Measurements from ENCODE around the gene ACADVL.

The ACADVL gene

DNA sequence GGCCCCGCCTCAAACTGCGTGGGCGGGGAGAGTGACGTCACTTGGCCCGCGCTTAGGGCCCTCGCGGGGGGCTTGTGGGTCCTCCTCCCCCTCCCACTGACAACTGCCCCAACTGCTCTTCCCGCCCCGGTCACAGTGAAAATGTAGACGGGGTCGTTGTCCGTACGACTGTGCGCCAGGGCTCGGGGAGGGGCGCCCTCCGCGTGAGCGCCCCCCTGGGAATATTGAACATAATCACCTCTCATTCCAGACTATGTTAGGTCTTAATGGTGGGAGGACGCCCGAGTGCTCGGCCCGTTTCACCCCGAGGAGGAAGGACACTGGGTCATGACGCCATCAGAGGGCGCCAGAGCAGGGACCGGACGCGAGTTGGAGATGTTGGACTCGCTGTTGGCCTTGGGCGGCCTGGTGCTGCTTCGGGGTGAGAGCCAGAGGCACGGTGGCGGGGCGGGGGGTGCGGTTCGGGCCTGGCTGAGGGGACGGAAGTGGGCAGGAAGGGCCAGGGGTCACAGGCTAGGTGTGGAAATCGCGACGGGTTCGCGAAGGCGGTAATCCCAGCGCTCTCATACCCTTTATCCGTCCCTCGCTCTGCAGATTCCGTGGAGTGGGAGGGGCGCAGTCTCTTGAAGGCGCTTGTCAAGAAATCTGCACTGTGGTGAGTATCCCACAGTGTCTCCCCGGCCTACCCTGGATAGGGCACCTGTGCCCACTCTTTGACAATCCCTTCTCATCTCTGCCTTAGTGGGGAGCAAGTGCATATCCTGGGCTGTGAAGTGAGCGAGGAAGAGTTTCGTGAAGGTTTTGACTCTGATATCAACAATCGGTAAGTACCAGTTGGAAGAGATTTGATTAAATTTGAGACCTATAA, 32.7 kb downstream of the ACADVL start, which contains the start of gene ELP5:
Gene ELP5 (plus strand): TSS at position 40 of the 868 bp plus-strand sequence. CDS start 336 bp downstream, at position 376.
- peak; percentile 90 for DNase-seq

DNA sequence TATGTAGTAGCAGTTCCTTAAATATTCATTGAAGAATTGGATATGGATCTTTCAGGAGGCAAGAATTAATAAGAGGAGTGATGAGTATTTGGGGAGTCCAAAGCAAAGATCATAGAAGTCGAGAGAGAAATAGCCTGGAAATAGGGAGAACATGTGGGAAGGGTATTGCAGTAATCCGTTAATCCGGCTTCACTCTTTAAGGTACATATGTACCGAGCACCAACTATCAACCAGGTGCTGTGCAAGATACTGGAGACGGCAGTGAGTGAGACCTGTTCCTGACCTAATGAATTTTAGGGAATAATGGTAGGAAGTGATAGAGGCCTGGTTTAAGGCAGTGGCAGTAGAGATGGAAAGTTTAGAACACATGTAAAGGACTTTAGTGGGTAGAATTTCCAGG, 33.3 kb downstream of the ACADVL start:
- DNase-seq = no peak

- DNase-seq = no peak
These were observed 34.8 kb downstream of the ACADVL start for GRCh38 chr17:7254511-7254910.

- DNase-seq = no peak
These were observed 37.2 kb downstream of the ACADVL start for GRCh38 chr17:7256766-7257456.

GRCh38 chr17:7258731-7259554, 39.2 kb downstream of the ACADVL start:
- no peak for DNase-seq

DNA sequence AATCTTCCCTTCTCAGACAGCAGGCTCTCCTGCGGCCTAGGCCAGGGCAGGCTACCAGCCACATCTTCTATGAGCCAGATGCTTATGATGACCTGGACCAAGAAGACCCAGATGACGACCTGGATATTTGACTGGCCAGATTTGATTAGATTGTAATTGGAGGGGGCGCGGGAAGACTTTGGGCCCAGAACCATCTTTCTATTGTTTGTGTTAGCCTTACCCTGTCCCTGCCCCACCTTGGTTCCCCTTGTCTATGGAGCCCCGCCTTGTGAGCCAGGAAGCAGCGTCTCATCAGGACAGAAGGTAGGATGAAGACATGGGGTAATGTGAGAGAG, 39.8 kb downstream of the ACADVL start:
- no peak for DNase-seq

DNA sequence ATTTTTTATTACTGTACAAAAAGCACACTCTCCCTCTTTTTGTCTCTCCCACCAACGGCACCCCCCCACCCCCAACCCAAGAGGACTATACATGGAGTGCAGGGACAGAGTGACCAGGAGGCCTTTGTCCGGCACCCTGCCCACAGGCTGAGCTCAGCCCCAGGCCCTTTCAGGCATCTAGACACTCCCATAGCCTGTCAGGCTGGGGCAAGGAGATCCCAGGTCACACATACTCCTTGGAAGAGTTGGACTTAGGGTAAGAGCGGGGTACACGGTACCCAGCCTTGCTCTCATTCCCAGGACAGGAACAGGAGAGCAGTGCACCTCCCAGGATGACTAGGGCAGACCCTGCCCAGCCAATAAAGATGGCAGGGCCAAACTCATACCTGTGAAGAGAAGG, 40.4 kb downstream of the ACADVL start:
- DNase-seq = no peak

- peak; percentile 42 for DNase-seq
These were observed 41.1 kb downstream of the ACADVL start for GRCh38 chr17:7260651-7261378.

- DNase-seq = peak; percentile 34
These were observed 41.8 kb downstream of the ACADVL start for GRCh38 chr17:7261379-7262191.

GRCh38 chr17:7262192-7262934, 42.6 kb downstream of the ACADVL start, which contains the start of gene CLDN7:
CLDN7 (minus strand) TSS chr17:7262478; CDS start chr17:7262043, 435 bp downstream.
- DNase-seq = no peak

GRCh38 chr17:7262935-7263800, 43.4 kb downstream of the ACADVL start:
- peak; percentile 25 for DNase-seq

- DNase-seq = no peak
These were observed 44.0 kb downstream of the ACADVL start for GRCh38 chr17:7263801-7264078.

DNA sequence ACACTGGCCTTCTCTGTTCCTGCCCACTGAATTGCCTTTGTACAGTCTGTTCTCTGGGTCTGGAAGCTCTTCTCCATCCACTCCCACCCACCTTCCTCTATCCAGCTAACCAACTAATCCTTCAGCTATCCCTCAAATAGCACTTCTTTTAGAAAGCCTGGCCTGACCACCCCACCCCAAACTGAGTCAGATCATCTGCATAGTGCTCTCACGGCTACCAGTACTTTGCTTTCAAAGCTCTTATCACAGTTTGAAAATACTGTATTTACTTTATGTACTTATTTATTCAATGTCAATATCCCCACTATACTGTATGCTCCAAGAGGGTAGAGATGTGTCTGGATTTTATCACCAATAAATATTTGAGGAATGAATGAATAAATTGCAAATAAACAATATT, 47.0 kb downstream of the ACADVL start:
- no peak for DNase-seq

Measured in CD4-positive, alpha-beta T cell treated with Interleukin-10 for 1 hour (primary cell).